SK-N-SH (cell line): ENCODE results near the gene ATF2.

Experiments
- EP300 ChIP-seq, 2 experiments: IDR thresholded peaks; 2 replicates each; pipeline versions ENCODE4 v1.4.0 to v1.6.1; 2012; ENCODE audit warnings: borderline replicate concordance in 1 of 2, low read depth in 1 of 2, low read length in 1 of 2
- FOXM1 ChIP-seq: IDR thresholded peaks from 2 replicates; pipeline ENCODE4 v1.4.0; 2012; ENCODE audit warnings: low read depth, mild to moderate bottlenecking
- POLR2AphosphoS5 ChIP-seq: IDR thresholded peaks from 2 replicates; pipeline ENCODE4 v1.6.1; 2012; ENCODE audit warnings: low read depth, low read length
- RFX5 ChIP-seq: IDR thresholded peaks from 2 replicates; pipeline ENCODE4 v1.6.1; 2012; ENCODE audit warnings: mild to moderate bottlenecking, improper control_type of control experiment, low read length
- YY1 ChIP-seq: IDR thresholded peaks from 2 replicates; pipeline ENCODE4 v1.4.0; 2012; ENCODE audit warnings: low read depth, mild to moderate bottlenecking
- TF ChIP-seq, protein P1 (sequence below): fragments of 200-600 bp; sonication (generic); IDR thresholded peaks from 2 replicates; pipeline ENCODE4 v1.6.1; 2017; ENCODE audit warnings: antibody characterized with exemption, mild to moderate bottlenecking, moderate library complexity

DNA sequence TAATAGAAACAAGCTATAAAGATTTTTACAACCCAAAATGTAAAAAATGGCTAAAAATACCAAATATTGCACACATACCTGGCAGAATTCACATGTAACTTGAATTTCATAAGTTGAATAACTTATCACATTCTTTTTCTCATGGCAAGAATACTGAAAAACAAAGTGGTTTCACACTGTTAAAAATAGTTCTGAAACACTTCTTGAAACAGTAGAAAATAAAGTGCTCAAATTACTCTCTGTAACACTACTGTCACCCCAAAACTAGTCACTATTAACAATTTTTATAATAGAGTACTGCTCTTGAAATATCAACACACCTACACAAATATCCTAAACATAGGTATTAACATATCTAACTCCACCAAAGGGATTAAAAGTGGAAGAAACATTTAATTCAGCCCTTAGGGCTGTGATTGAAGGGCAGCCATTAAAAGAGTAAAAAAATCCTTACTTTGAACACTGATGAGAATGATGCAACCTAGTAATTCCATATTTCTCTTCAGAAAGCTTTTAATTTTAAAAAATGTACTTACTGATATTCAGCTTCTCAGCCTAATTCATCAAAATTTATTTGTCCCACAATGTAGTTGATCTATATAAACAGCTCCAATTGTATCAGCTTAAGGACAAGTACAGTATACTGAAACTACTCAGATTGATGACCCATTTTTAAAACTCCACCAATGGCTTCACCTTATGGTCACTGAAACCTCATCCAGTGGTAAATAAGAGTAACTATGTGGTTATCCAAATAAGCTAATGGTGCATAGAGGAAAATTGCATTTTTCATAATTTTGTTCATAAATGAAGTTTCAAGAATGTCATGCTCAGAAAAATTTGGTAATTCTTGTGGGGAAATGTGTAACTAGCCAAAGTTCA is 31.4 kb downstream of the ATF2 start:
- TF ChIP-seq, protein P1, sequence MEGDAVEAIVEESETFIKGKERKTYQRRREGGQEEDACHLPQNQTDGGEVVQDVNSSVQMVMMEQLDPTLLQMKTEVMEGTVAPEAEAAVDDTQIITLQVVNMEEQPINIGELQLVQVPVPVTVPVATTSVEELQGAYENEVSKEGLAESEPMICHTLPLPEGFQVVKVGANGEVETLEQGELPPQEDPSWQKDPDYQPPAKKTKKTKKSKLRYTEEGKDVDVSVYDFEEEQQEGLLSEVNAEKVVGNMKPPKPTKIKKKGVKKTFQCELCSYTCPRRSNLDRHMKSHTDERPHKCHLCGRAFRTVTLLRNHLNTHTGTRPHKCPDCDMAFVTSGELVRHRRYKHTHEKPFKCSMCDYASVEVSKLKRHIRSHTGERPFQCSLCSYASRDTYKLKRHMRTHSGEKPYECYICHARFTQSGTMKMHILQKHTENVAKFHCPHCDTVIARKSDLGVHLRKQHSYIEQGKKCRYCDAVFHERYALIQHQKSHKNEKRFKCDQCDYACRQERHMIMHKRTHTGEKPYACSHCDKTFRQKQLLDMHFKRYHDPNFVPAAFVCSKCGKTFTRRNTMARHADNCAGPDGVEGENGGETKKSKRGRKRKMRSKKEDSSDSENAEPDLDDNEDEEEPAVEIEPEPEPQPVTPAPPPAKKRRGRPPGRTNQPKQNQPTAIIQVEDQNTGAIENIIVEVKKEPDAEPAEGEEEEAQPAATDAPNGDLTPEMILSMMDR, result no peak
- TF ChIP-seq YY1 (no peak), FOXM1 (no peak), POLR2AphosphoS5 (no peak), EP300 (IDR thresholded peaks at IDR 0.05; ENCODE audit: borderline replicate concordance in 1 of 2, low read depth in 1 of 2, low read length in 1 of 2) (no peak), RFX5 (no peak)
